Gastroesophageal sphincter (tissue), 4 donors: ENCODE data around the gene CENPV. TPM values are rescaled to one million over a fixed set of nuclear protein-coding genes. Genes with fewer than 3 reads are reported as not detected.
"Not testable (repeated sequence)": the region's sequence is repeated elsewhere in the genome, so short reads cannot be mapped to it uniquely, and the experiment has no call there.

Experiments
- ATAC-seq: fragments of 150-250 bp; one replicate; pipeline ENCODE4 v1.9.1; 2016; ENCODE audit warnings: mild to moderate bottlenecking, moderate library complexity
- H3K27ac ChIP-seq, 4 donors: fragments of 200-600 bp; sonication (generic) in 3 of 4; 1 replicate in 3 of 4; 2 replicates in 1 of 4; pipeline ENCODE4 v1.5.1; 2016 to 2019
- H3K27me3 ChIP-seq: fragments of 200-600 bp; sonication (generic); one replicate; pipeline ENCODE4 v1.5.1; 2019
- H3K36me3 ChIP-seq, 2 donors: fragments of 200-600 bp; sonication (generic); one replicate each; pipeline ENCODE4 v1.5.1; 2019; ENCODE audit warnings: control low read depth in 1 of 2
- H3K4me1 ChIP-seq, 3 donors: fragments of 200-600 bp; sonication (generic); 1 replicate in 2 of 3; 2 replicates in 1 of 3; pipeline ENCODE4 v1.5.1; 2016 to 2019; ENCODE audit warnings: control low read depth in 2 of 3
- H3K4me3 ChIP-seq, 2 donors: fragments of 200-600 bp; sonication (generic); one replicate each; pipeline ENCODE4 v1.5.1; 2019; ENCODE audit warnings: mild to moderate bottlenecking in 1 of 2, moderate library complexity in 1 of 2
- H3K9me3 ChIP-seq, 3 donors: fragments of 200-600 bp; sonication (generic); one replicate each; pipeline ENCODE4 v1.5.1; 2017 to 2019; ENCODE audit warnings: control low read depth in 2 of 3
- EP300 ChIP-seq: sonication (generic); formaldehyde crosslinking; IDR thresholded peaks from one replicate; pipeline ENCODE4 v1.6.1; 2017; ENCODE audit warnings: antibody characterized with exemption, mild to moderate bottlenecking
- POLR2A ChIP-seq, 2 donors: fragments of 450-650 bp; IDR thresholded peaks; one replicate each; pipeline ENCODE4 v1.6.1; 2017; ENCODE audit warnings: antibody characterized with exemption in 2 of 2, mild to moderate bottlenecking in 2 of 2, moderate library complexity in 1 of 2
- POLR2AphosphoS5 ChIP-seq: sonication (generic); formaldehyde crosslinking; IDR thresholded peaks from one replicate; pipeline ENCODE4 v1.6.1; 2017; ENCODE audit warnings: antibody characterized with exemption
- WGBS, 2 donors: methylation state at CpG; one replicate each; pipeline ENCODE4 v1.1.5; 2018; ENCODE audit warnings: low coverage in 1 of 2; 5-methylcytosine and 5-hydroxymethylcytosine counted together
- total RNA-seq, 4 donors: library from RNA; depleted of rRNA; stranded (reverse); fragments of >200 nt; gene quantifications; one replicate each; pipeline ENCODE4 v1.1.0, GENCODE V29; 2016
- TF ChIP-seq, protein P1 (sequence below), 4 experiments: fragments of 200-600 bp in 2 of 4; fragments of 450-650 bp in 2 of 4; sonication (generic) in 1 of 4; IDR thresholded peaks; one replicate each; pipeline ENCODE4 v1.5.1; 2017 to 2019; ENCODE audit warnings: antibody characterized with exemption in 4 of 4, mild to moderate bottlenecking in 2 of 4, moderate library complexity in 2 of 4

CENPV gene
- total RNA-seq, 4 donors from 2014 or later: 7.3 to 16.4 (median 10.3) TPM

DNA sequence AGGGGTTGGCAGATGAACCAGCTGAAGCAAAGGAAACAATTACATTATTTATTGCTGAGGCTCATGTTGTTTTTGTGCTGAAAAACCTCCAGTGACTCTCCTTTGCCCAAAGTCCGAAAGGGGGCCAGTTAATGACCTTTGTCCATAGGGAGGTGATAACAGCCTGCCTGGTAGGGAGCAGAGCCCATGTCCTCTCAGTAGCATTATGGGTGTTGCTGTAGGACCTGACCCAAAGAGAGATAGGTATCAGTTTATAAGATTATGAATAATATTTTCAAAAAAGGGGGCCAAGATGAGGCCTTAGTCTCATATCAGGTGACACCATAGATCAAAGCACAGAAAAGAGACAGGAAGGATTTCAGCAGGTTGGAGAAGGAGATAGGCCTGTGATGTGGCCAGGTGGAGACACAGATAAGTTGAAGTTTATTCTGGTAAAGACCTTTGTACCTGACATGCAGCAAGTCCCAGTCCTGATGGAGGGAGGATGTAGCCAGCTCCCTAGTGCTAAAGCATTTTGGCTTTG is 55.1 kb downstream of the CENPV start:
- Histone ChIP-seq H3K36me3 (peaks cover 0 to 36% of the 10 kb centered on the region in 2 donors), H3K9me3 (no peaks in the 10 kb centered on the region), H3K27ac (no peak overlapping the region), H3K4me3 (no peak overlapping the region), H3K4me1 (no peaks in the 10 kb centered on the region), H3K27me3 (no peaks in the 10 kb centered on the region)
- ATAC-seq: no peak
- TF ChIP-seq EP300: no peak
- no peak for TF ChIP-seq POLR2A (IDR thresholded peaks at IDR 0.05)
- TF ChIP-seq, protein P1, sequence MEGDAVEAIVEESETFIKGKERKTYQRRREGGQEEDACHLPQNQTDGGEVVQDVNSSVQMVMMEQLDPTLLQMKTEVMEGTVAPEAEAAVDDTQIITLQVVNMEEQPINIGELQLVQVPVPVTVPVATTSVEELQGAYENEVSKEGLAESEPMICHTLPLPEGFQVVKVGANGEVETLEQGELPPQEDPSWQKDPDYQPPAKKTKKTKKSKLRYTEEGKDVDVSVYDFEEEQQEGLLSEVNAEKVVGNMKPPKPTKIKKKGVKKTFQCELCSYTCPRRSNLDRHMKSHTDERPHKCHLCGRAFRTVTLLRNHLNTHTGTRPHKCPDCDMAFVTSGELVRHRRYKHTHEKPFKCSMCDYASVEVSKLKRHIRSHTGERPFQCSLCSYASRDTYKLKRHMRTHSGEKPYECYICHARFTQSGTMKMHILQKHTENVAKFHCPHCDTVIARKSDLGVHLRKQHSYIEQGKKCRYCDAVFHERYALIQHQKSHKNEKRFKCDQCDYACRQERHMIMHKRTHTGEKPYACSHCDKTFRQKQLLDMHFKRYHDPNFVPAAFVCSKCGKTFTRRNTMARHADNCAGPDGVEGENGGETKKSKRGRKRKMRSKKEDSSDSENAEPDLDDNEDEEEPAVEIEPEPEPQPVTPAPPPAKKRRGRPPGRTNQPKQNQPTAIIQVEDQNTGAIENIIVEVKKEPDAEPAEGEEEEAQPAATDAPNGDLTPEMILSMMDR (IDR thresholded peaks at IDR 0.05): no peak
- TF ChIP-seq POLR2AphosphoS5: no peak
- WGBS, 2 donors: 100% methylated on average over 1 of the region's 1 CpG; no CpG with 5 or more reads in 1 of the 2 donors

DNA sequence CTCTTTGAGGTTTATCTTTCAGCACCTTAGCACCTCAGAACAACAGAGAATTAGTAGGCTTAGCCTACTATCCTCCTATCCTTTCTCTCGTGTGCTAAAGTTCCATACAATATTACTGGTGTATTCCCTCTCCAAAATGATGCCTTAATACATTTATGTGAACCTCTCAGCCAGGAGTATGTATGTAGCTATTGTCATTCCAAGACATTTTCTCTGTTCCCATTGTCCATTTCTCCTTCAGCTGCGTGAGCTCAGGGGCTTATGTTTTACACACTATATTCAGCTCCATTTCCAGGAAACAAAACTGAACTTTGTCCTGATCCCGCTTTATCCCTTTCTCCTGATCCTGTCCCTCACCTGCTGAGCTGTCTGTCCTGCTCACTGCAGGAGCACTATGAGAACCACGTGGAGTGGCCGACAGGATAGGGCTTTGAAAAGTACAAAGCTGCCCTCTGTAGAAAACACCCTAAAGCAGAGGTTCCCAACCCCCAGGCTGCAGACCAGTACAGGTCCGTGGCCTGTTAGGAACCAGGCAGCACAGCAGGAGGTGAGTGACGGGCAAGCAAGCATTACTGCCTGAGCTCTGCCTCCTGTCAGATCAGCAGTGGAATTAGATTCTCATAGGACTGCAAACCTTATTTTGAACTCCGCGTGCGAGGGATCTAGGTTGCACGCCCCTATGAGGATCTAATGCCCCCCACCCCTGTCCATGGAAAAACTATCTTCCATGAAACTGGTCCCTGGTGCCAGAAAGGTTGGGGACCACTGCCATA is 55.7 kb downstream of the CENPV start:
- Histone ChIP-seq H3K4me1 (no peaks in the 10 kb centered on the region), H3K27me3 (no peaks in the 10 kb centered on the region), H3K4me3 (no peak overlapping the region), H3K9me3 (no peaks in the 10 kb centered on the region), H3K27ac (no peak overlapping the region), H3K36me3 (peaks cover 0 to 32% of the 10 kb centered on the region in 2 donors)
- no peak for ATAC-seq
- TF ChIP-seq, protein P1 (IDR thresholded peaks at IDR 0.05): no peak
- 28 to 78% methylated on average over 2 to 3 of the region's 11 CpGs for WGBS, 2 donors

DNA sequence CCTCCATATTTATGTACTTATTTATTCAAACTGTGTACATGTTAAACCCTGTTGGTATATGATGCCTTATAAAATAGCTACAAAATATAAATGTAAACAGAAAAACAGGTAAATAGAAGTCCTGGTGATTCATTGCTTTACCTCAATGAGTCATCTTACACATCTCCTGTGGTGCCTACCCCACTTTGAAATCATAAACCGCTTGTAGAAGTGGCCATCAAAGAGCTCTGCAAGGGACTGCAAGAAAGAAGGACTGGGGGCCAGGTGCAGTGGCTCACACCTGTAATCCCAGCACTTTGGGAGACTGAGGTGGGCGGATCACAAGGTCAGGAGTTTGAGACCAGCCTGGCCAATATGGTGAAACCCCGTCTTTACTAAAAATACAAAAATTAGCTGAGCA is 57.2 kb downstream of the CENPV start:
- not testable (repeated sequence) for H3K4me3 ChIP-seq, H3K9me3 ChIP-seq, H3K27me3 ChIP-seq, H3K27ac ChIP-seq, ATAC-seq, H3K4me1 ChIP-seq
- H3K36me3 ChIP-seq: peaks cover 0 to 17% of the 10 kb centered on the region in 2 donors
- 89% methylated on average over 3 of the region's 3 CpGs; no CpG with 5 or more reads in 1 of the 2 donors for WGBS, 2 donors

DNA sequence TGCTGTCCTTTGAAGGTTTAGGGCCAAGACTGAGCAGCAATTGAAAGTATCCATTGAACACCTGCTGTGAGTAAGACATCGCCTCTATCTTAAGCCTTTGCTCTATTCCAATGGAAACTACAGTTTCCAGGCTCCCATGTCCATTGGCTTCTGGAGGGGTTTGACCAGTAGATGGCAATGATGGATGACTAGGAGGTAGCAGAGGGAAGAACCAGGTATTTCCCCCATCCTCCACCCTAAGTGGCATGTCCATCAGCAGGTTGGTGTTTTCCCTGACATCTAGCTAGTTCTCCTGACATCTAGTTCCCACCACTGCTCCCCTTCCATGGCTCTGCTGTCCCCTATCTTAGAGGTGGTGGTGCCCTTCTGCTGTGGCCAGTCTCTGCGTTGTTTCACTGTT is 58.7 kb downstream of the CENPV start:
- no peak for ATAC-seq
- H3K27me3 ChIP-seq: no peaks in the 10 kb centered on the region
- peaks cover 0 to 4% (median 0%) of the 10 kb centered on the region in 3 donors for H3K4me1 ChIP-seq
- H3K4me3 ChIP-seq: no peak overlapping the region
- no peak overlapping the region for H3K27ac ChIP-seq
- peaks cover 0 to 2% of the 10 kb centered on the region in 2 donors for H3K36me3 ChIP-seq
- no peaks in the 10 kb centered on the region for H3K9me3 ChIP-seq
- WGBS, 2 donors: 87% methylated on average over 2 of the region's 2 CpGs; no CpG with 5 or more reads in 1 of the 2 donors
- TF ChIP-seq, protein P1 (IDR thresholded peaks at IDR 0.05): no peak
- no peak for TF ChIP-seq POLR2A (IDR thresholded peaks at IDR 0.05)
- no peak for TF ChIP-seq POLR2AphosphoS5
- no peak for TF ChIP-seq EP300

DNA sequence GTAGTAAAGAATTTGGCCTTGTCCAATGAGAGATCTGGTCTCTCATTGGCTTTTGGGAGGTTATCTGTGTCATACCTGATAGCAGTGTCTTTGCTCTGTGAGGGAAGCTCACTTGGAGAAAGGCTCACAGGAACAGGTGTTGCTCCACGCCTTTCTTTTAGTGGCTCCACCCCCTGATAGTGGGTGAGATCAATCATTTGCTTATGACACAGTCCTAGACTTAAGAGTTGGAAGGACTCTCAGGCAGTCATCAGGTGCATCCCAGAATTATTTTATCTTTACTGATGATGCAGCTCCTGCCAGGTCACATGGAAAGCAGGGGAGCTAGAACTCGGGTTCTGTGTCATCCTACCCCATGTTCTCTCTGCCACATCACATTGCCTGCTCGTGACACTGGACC is 59.3 kb downstream of the CENPV start:
- Histone ChIP-seq H3K4me3 (no peak overlapping the region), H3K36me3 (no peaks in the 10 kb centered on the region), H3K27me3 (no peaks in the 10 kb centered on the region), H3K27ac (no peak overlapping the region), H3K9me3 (no peaks in the 10 kb centered on the region), H3K4me1 (peaks cover 0 to 6% (median 0%) of the 10 kb centered on the region in 3 donors)
- TF ChIP-seq POLR2A (IDR thresholded peaks at IDR 0.05): no peak
- TF ChIP-seq, protein P1 (IDR thresholded peaks at IDR 0.05): no peak
- no peak for TF ChIP-seq POLR2AphosphoS5
- no peak for TF ChIP-seq EP300
- WGBS, 2 donors: 86 to 100% methylated on average over 1 to 2 of the region's 3 CpGs
- ATAC-seq: no peak

Other genes starting within 250 kb of the CENPV start
- 100 to 1,000 TPM in 3 of 4 donors, 10 to 100 TPM in 1; 76.3 to 160 (median 108) TPM for gene NCOR1, start 137.9 kb downstream of the CENPV start, total RNA-seq
- 10 to 100 TPM in 3 of 4 donors, 1 to 10 TPM in 1; 5.6 to 73.0 (median 29.6) TPM for gene PIGL, start 136.3 kb downstream of the CENPV start, total RNA-seq
- gene UBB, start 27.6 kb upstream of the CENPV start, total RNA-seq: 100 to 1,000 TPM; 697 to 982 (median 790) TPM
- 10 to 100 TPM in 3 of 4 donors, 1 to 10 TPM in 1; 6.5 to 15.5 (median 11.6) TPM for gene TRPV2, start 62.1 kb upstream of the CENPV start, total RNA-seq
- gene LRRC75A, start 138.7 kb upstream of the CENPV start, total RNA-seq: 1 to 10 TPM in 3 of 4 donors, under 1 TPM in 1; 0.94 to 4.0 (median 2.3) TPM
- gene ZNF287, start 215.7 kb upstream of the CENPV start, total RNA-seq: 10 to 100 TPM in 1 of 4 donors, 1 to 10 TPM in 3; 6.7 to 11.9 (median 9.3) TPM